ENCODE results near the gene AGO1.
"Not testable (repeated sequence)": the region's sequence is repeated elsewhere in the genome, so short reads cannot be mapped to it uniquely, and the experiment has no call there.

AGO1 gene

GRCh38 chr1:35874115-35874514 is 8.9 kb upstream of the AGO1 start:
- H3K9me3 ChIP-seq (ENCODE audit: control insufficient read depth, low read length) = not testable (repeated sequence)

GRCh38 chr1:35876988-35877387 is 6.0 kb upstream of the AGO1 start:
- no peaks in the 10 kb centered on the region for H3K9me3 ChIP-seq (ENCODE audit: control insufficient read depth, low read length)
- no peaks in the 10 kb centered on the region for H3K36me3 ChIP-seq (ENCODE audit: control insufficient read depth, insufficient read depth, low read length)
- no peak overlapping the region for H3K4me3 ChIP-seq (ENCODE audit: low read length)
- H3K4me1 ChIP-seq (ENCODE audit: control insufficient read depth, insufficient read depth, low read length) = peaks cover 7% of the 10 kb centered on the region
- no peaks in the 10 kb centered on the region for H3K27me3 ChIP-seq (ENCODE audit: control insufficient read depth, insufficient read depth, low read length)
- H3K9ac ChIP-seq (ENCODE audit: low read length) = no peak overlapping the region

More at GRCh38 chr1:35874115-35874514, 8.9 kb upstream of the AGO1 start:
- not testable (repeated sequence) for H3K4me1 ChIP-seq (ENCODE audit: control insufficient read depth, insufficient read depth, low read length); H3K27me3 ChIP-seq (ENCODE audit: control insufficient read depth, insufficient read depth, low read length); H3K36me3 ChIP-seq (ENCODE audit: control insufficient read depth, insufficient read depth, low read length); H3K4me3 ChIP-seq (ENCODE audit: low read length); H3K9ac ChIP-seq (ENCODE audit: low read length)

- H3K27me3 ChIP-seq (ENCODE audit: control insufficient read depth, insufficient read depth, low read length) = no peaks in the 10 kb centered on the region
- no peaks in the 10 kb centered on the region for H3K36me3 ChIP-seq (ENCODE audit: control insufficient read depth, insufficient read depth, low read length)
- H3K4me3 ChIP-seq (ENCODE audit: low read length) = no peak overlapping the region
- no peak overlapping the region for H3K9ac ChIP-seq (ENCODE audit: low read length)
- no peaks in the 10 kb centered on the region for H3K9me3 ChIP-seq (ENCODE audit: control insufficient read depth, low read length)
- H3K4me1 ChIP-seq (ENCODE audit: control insufficient read depth, insufficient read depth, low read length) = peaks cover 37% of the 10 kb centered on the region
These were observed 1.1 kb upstream of the AGO1 start for GRCh38 chr1:35881850-35882273.

- no peaks in the 10 kb centered on the region for H3K27me3 ChIP-seq (ENCODE audit: control insufficient read depth, insufficient read depth, low read length)
- H3K9ac ChIP-seq (ENCODE audit: low read length) = peak overlapping the region; percentile 98
- H3K4me1 ChIP-seq (ENCODE audit: control insufficient read depth, insufficient read depth, low read length) = peaks cover 44% of the 10 kb centered on the region
- no peaks in the 10 kb centered on the region for H3K36me3 ChIP-seq (ENCODE audit: control insufficient read depth, insufficient read depth, low read length)
- H3K9me3 ChIP-seq (ENCODE audit: control insufficient read depth, low read length) = no peaks in the 10 kb centered on the region
- H3K4me3 ChIP-seq (ENCODE audit: low read length) = peak overlapping the region; percentile 99
These were observed 444 bp upstream of the AGO1 start for GRCh38 chr1:35882586-35882944.

- Histone ChIP-seq H3K9me3 (ENCODE audit: control insufficient read depth, low read length) (no peaks in the 10 kb centered on the region), H3K4me1 (ENCODE audit: control insufficient read depth, insufficient read depth, low read length) (peaks cover 54% of the 10 kb centered on the region), H3K4me3 (ENCODE audit: low read length) (peak overlapping the region; percentile 99), H3K27me3 (ENCODE audit: control insufficient read depth, insufficient read depth, low read length) (no peaks in the 10 kb centered on the region), H3K36me3 (ENCODE audit: control insufficient read depth, insufficient read depth, low read length) (no peaks in the 10 kb centered on the region), H3K9ac (ENCODE audit: low read length) (peak overlapping the region; percentile 98)
These were observed 659 bp downstream of the AGO1 start for GRCh38 chr1:35883635-35884101.

- H3K9ac ChIP-seq (ENCODE audit: low read length) = no peak overlapping the region
- peaks cover 51% of the 10 kb centered on the region for H3K4me1 ChIP-seq (ENCODE audit: control insufficient read depth, insufficient read depth, low read length)
- no peaks in the 10 kb centered on the region for H3K27me3 ChIP-seq (ENCODE audit: control insufficient read depth, insufficient read depth, low read length)
- no peaks in the 10 kb centered on the region for H3K36me3 ChIP-seq (ENCODE audit: control insufficient read depth, insufficient read depth, low read length)
- H3K4me3 ChIP-seq (ENCODE audit: low read length) = no peak overlapping the region
- H3K9me3 ChIP-seq (ENCODE audit: control insufficient read depth, low read length) = no peaks in the 10 kb centered on the region
These were observed 1.9 kb downstream of the AGO1 start for GRCh38 chr1:35884934-35885333.

GRCh38 chr1:35885961-35886558 is 3.1 kb downstream of the AGO1 start:
- no peaks in the 10 kb centered on the region for H3K36me3 ChIP-seq (ENCODE audit: control insufficient read depth, insufficient read depth, low read length)
- peaks cover 48% of the 10 kb centered on the region for H3K4me1 ChIP-seq (ENCODE audit: control insufficient read depth, insufficient read depth, low read length)
- H3K9ac ChIP-seq (ENCODE audit: low read length) = no peak overlapping the region
- H3K9me3 ChIP-seq (ENCODE audit: control insufficient read depth, low read length) = no peaks in the 10 kb centered on the region
- no peak overlapping the region for H3K4me3 ChIP-seq (ENCODE audit: low read length)
- H3K27me3 ChIP-seq (ENCODE audit: control insufficient read depth, insufficient read depth, low read length) = no peaks in the 10 kb centered on the region

- H3K4me3 ChIP-seq (ENCODE audit: low read length) = no peak overlapping the region
- no peak overlapping the region for H3K9ac ChIP-seq (ENCODE audit: low read length)
- no peaks in the 10 kb centered on the region for H3K9me3 ChIP-seq (ENCODE audit: control insufficient read depth, low read length)
- no peaks in the 10 kb centered on the region for H3K27me3 ChIP-seq (ENCODE audit: control insufficient read depth, insufficient read depth, low read length)
- H3K36me3 ChIP-seq (ENCODE audit: control insufficient read depth, insufficient read depth, low read length) = no peaks in the 10 kb centered on the region
- peaks cover 48% of the 10 kb centered on the region for H3K4me1 ChIP-seq (ENCODE audit: control insufficient read depth, insufficient read depth, low read length)
These were observed 3.8 kb downstream of the AGO1 start for GRCh38 chr1:35886577-35887431.

GRCh38 chr1:35887508-35887907 is 4.5 kb downstream of the AGO1 start:
- Histone ChIP-seq H3K36me3 (ENCODE audit: control insufficient read depth, insufficient read depth, low read length) (no peaks in the 10 kb centered on the region), H3K27me3 (ENCODE audit: control insufficient read depth, insufficient read depth, low read length) (no peaks in the 10 kb centered on the region), H3K4me3 (ENCODE audit: low read length) (no peak overlapping the region), H3K9me3 (ENCODE audit: control insufficient read depth, low read length) (no peaks in the 10 kb centered on the region), H3K9ac (ENCODE audit: low read length) (no peak overlapping the region), H3K4me1 (ENCODE audit: control insufficient read depth, insufficient read depth, low read length) (peaks cover 45% of the 10 kb centered on the region)

GRCh38 chr1:35888255-35888654 is 5.2 kb downstream of the AGO1 start:
- H3K36me3 ChIP-seq (ENCODE audit: control insufficient read depth, insufficient read depth, low read length) = no peaks in the 10 kb centered on the region
- H3K9me3 ChIP-seq (ENCODE audit: control insufficient read depth, low read length) = no peaks in the 10 kb centered on the region
- no peak overlapping the region for H3K4me3 ChIP-seq (ENCODE audit: low read length)
- H3K4me1 ChIP-seq (ENCODE audit: control insufficient read depth, insufficient read depth, low read length) = peaks cover 41% of the 10 kb centered on the region
- no peak overlapping the region for H3K9ac ChIP-seq (ENCODE audit: low read length)
- no peaks in the 10 kb centered on the region for H3K27me3 ChIP-seq (ENCODE audit: control insufficient read depth, insufficient read depth, low read length)

GRCh38 chr1:35888981-35889380 is 6.0 kb downstream of the AGO1 start:
- peaks cover 41% of the 10 kb centered on the region for H3K4me1 ChIP-seq (ENCODE audit: control insufficient read depth, insufficient read depth, low read length)
- H3K9ac ChIP-seq (ENCODE audit: low read length); H3K4me3 ChIP-seq (ENCODE audit: low read length); H3K27me3 ChIP-seq (ENCODE audit: control insufficient read depth, insufficient read depth, low read length); H3K36me3 ChIP-seq (ENCODE audit: control insufficient read depth, insufficient read depth, low read length); H3K9me3 ChIP-seq (ENCODE audit: control insufficient read depth, low read length): not testable (repeated sequence)

- no peak overlapping the region for H3K4me3 ChIP-seq (ENCODE audit: low read length)
- no peaks in the 10 kb centered on the region for H3K27me3 ChIP-seq (ENCODE audit: control insufficient read depth, insufficient read depth, low read length)
- peaks cover 9% of the 10 kb centered on the region for H3K36me3 ChIP-seq (ENCODE audit: control insufficient read depth, insufficient read depth, low read length)
- no peak overlapping the region for H3K9ac ChIP-seq (ENCODE audit: low read length)
- peaks cover 5% of the 10 kb centered on the region for H3K4me1 ChIP-seq (ENCODE audit: control insufficient read depth, insufficient read depth, low read length)
- H3K9me3 ChIP-seq (ENCODE audit: control insufficient read depth, low read length) = no peaks in the 10 kb centered on the region
These were observed 10.3 kb downstream of the AGO1 start for GRCh38 chr1:35893051-35893879.
